Fibroblast of pulmonary artery (primary cell): ENCODE data around the gene SBF2.

Experiments used
- DNase-seq: peaks from one replicate; pipeline ENCODE4 v3.0.0-alpha.2; 2010; ENCODE audit warnings: low read depth
- H3K4me3 ChIP-seq: replicated peaks from 2 replicates; pipeline ENCODE4 v1.5.1; 2011; ENCODE audit warnings: low read depth, mild to moderate bottlenecking, control low read depth, low read length, moderate library complexity
- TF ChIP-seq, protein P1 (sequence below): IDR thresholded peaks from 2 replicates; pipeline ENCODE4 v1.5.1; 2011; ENCODE audit warnings: mild to moderate bottlenecking, control low read depth, low read length, inconsistent platforms; ENCODE audit errors: missing control alignments

SBF2 gene

DNA sequence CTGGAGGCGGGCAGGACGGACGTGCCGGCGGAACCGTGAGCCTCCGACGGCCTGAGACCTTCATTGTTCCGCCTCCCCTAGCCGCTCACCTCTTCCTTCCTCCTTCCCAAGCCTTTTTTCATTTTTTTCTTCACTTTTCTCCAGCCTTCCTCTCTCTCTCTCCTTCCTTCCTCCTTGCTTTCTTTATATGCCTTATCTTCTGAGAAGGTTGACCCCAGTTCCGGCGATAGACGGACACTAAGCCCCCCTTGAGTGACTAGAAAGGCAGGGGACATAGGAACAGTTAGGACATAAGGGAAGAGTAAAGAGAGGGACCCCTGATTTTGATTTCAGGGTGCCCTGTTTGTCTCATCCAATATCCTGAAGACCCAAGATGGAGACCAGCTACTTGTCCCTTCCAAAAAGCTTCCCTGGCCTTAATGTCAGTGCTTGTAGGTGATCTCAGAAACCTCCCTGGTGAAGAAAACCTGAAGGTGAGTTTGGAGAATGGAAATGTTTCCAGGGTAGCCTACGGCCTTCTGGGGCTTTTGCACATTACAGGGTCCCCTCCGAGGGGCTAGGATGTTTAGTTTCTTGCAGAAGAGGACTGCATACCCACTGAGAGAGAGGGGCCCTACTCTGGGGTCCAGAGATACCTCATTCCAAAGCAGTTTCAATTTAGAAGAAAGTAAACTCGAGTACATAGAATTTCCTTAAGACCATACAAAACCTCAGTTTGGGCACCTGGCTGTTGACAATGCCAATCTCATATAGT is 14.4 kb upstream of the SBF2 start:
- H3K4me3 ChIP-seq, result peak overlapping the region; percentile 95
- TF ChIP-seq, protein P1, sequence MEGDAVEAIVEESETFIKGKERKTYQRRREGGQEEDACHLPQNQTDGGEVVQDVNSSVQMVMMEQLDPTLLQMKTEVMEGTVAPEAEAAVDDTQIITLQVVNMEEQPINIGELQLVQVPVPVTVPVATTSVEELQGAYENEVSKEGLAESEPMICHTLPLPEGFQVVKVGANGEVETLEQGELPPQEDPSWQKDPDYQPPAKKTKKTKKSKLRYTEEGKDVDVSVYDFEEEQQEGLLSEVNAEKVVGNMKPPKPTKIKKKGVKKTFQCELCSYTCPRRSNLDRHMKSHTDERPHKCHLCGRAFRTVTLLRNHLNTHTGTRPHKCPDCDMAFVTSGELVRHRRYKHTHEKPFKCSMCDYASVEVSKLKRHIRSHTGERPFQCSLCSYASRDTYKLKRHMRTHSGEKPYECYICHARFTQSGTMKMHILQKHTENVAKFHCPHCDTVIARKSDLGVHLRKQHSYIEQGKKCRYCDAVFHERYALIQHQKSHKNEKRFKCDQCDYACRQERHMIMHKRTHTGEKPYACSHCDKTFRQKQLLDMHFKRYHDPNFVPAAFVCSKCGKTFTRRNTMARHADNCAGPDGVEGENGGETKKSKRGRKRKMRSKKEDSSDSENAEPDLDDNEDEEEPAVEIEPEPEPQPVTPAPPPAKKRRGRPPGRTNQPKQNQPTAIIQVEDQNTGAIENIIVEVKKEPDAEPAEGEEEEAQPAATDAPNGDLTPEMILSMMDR, result no peak
- DNase-seq, result no peak

DNA sequence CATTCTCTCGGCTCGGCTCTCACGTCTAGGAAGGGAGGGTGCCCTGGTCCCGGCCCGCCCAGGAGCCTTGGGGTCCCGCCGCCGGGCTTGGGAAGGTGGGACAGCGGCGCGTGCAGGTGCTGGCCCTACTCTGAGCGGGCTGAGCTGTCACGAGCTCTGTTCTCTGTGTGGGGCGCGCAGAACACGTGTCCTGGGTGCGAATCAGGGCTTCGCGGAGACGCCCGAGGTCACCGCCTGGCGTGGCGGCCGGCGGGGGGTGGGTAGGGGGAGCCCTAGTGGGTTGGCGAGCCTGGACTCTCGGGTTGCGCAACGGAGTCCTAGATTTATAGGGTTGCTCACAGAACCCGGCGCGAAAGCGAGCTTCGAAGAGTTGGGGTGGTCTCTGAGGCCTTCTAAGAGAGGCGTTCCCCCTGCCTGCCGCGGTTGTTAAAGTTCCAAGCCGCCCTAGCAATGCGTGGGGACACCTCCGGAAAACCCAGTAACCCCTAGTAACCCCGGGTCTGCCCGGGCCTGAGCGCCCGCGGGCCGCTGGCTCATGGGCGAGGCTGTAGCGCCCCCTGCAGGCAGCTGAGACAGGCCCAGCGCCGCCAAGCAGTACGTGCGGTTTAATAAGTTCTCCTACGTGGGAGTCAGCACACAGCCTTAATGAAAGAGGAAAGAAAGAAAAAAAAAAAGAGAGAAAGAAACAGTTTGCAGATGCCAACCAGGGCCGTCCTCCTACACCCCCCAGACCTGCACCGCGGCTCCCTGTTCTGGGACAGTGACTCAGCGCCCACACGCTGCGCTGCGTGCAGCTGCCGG is 13.6 kb upstream of the SBF2 start:
- DNase-seq, result peak; percentile 95
- peak overlapping the region; percentile 95 for H3K4me3 ChIP-seq

DNA sequence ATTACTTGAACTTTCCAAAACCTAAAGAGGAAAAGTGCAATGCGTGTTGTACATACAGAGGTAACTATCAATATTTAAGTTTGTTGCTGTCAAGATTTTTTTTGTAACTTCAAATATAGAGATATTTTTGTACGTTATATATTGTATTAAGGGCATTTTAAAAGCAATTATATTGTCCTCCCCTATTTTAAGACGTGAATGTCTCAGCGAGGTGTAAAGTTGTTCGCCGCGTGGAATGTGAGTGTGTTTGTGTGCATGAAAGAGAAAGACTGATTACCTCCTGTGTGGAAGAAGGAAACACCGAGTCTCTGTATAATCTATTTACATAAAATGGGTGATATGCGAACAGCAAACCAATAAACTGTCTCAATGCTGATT is 13.0 kb upstream of the SBF2 start:
- H3K4me3 ChIP-seq, result peak overlapping the region; percentile 95
- DNase-seq, result peak; percentile 74
- TF ChIP-seq, protein P1, result no peak

More for the DNA sequence above, 13.6 kb upstream of the SBF2 start:
- TF ChIP-seq, protein P1, result peak; percentile 77

DNA sequence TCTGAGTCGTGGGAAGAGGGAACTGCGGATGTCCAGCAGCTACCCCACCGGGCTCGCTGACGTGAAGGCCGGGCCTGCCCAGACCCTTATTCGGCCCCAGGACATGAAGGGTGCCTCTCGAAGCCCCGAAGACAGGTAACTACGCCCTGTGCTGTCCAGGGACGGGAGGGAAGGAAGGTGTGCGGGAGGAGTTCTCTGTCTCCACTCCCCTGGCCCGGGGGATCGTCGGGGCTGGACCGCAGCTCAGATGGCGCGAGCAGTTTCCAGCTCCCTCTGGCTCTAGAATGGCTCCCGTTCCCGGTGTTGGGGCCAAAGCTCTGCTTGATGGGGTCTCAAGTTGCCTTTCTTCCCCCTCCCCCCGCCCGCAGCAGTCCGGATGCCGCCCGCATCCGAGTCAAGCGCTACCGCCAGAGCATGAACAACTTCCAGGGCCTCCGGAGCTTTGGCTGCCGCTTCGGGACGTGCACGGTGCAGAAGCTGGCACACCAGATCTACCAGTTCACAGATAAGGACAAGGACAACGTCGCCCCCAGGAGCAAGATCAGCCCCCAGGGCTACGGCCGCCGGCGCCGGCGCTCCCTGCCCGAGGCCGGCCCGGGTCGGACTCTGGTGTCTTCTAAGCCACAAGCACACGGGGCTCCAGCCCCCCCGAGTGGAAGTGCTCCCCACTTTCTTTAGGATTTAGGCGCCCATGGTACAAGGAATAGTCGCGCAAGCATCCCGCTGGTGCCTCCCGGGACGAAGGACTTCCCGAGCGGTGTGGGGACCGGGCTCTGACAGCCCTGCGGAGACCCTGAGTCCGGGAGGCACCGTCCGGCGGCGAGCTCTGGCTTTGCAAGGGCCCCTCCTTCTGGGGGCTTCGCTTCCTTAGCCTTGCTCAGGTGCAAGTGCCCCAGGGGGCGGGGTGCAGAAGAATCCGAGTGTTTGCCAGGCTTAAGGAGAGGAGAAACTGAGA is 12.2 kb upstream of the SBF2 start:
- peak overlapping the region; percentile 95 for H3K4me3 ChIP-seq
- TF ChIP-seq, protein P1, result no peak
- no peak for DNase-seq

DNA sequence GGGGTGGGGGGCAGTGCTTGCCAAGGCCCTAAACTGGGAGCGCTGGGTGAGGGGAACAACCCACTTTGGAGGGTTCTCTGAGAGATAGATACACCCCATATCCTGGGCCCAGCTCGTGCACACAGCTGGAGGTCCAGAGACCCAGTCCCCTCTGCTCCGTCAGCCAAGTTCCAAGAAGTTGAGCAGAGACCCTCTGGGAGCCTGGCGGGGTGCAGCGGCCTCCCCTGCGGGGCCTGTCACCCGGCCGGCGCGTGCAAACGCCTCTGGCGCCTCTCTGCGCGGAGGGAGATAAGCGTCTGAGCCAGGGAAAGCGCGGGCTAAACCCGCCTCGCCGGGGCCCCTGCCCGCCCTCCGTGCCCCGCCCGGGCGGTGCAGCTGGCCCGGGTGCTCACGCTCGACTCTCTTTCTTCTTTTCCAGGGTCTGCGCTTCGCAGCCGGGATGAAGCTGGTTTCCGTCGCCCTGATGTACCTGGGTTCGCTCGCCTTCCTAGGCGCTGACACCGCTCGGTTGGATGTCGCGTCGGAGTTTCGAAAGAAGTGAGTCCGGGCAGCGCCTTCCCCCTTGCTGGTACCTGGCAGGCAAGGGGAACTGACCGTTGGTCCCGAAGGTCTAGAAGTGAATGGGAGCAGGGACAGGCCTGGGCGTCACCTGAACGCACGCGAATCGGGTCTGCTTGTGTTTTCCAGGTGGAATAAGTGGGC is 11.4 kb upstream of the SBF2 start:
- TF ChIP-seq, protein P1, result no peak
- no peak for DNase-seq
- H3K4me3 ChIP-seq, result peak overlapping the region; percentile 95
